NCI-H1092 (cell line): Measurements from ENCODE around the gene PCDH1.

Experiments
- DNase-seq: peaks from one replicate; lab custom pipeline; 2025; lab: John Stamatoyannopoulos, UW

PCDH1 gene

GRCh38 chr5:141807732-141808131 is 70.5 kb downstream of the PCDH1 start:
- no peak for DNase-seq

- no peak for DNase-seq
Measured at GRCh38 chr5:141807329-141807728, 70.9 kb downstream of the PCDH1 start.

GRCh38 chr5:141806626-141807025 is 71.6 kb downstream of the PCDH1 start:
- DNase-seq, result no peak

GRCh38 chr5:141805874-141806595 is 72.2 kb downstream of the PCDH1 start:
- DNase-seq, result no peak

- DNase-seq, result no peak
Measured at GRCh38 chr5:141804475-141804874, 73.7 kb downstream of the PCDH1 start.
